ENCODE data around the gene ACAP2. TPM values are rescaled to one million over a fixed set of nuclear protein-coding genes. Genes with fewer than 3 reads are reported as not detected.

Gene ACAP2
- total RNA-seq, 1 donor from 2014 or later = 59.4 TPM

GRCh38 chr3:195460091-195460713, 17.4 kb upstream of the ACAP2 start:
- TF ChIP-seq POLR2AphosphoS5 (IDR thresholded peaks at IDR 0.05; ENCODE audit: insufficient read depth in 1 of 2, low read depth in 1 of 2) = no peak
- TF ChIP-seq POLR2A (IDR thresholded peaks at IDR 0.05) = no peak
- TF ChIP-seq CTCF (IDR thresholded peaks at IDR 0.05) = no peak
- no peak overlapping the region for H3K27ac ChIP-seq
- intact Hi-C loops (cut with DNase I) = no loop called here
- no peaks in the 10 kb centered on the region for H3K27me3 ChIP-seq
- H3K36me3 ChIP-seq = no peaks in the 10 kb centered on the region
- H3K4me1 ChIP-seq = no peaks in the 10 kb centered on the region
- H3K9me3 ChIP-seq = no peaks in the 10 kb centered on the region
- no peak overlapping the region for H3K4me3 ChIP-seq
- DNase-seq (ENCODE audit: extremely low spot score in 2 of 2) = no peak

GRCh38 chr3:195458316-195458717, 15.5 kb upstream of the ACAP2 start:
- Histone ChIP-seq H3K4me1 (no peaks in the 10 kb centered on the region), H3K36me3 (no peaks in the 10 kb centered on the region), H3K9me3 (no peaks in the 10 kb centered on the region), H3K27ac (no peak overlapping the region), H3K4me3 (no peak overlapping the region), H3K27me3 (no peaks in the 10 kb centered on the region)
- intact Hi-C loops (cut with DNase I) = no loop called here
- TF ChIP-seq CTCF (IDR thresholded peaks at IDR 0.05) (peak in 1 of 3 experiments; percentile 8), POLR2AphosphoS5 (IDR thresholded peaks at IDR 0.05; ENCODE audit: insufficient read depth in 1 of 2, low read depth in 1 of 2) (no peak), POLR2A (IDR thresholded peaks at IDR 0.05) (no peak)
- DNase-seq (ENCODE audit: extremely low spot score in 2 of 2) = no peak

GRCh38 chr3:195455789-195456188, 13.0 kb upstream of the ACAP2 start:
- Histone ChIP-seq H3K4me1 (peaks cover 6% of the 10 kb centered on the region), H3K9me3 (no peaks in the 10 kb centered on the region), H3K27me3 (no peaks in the 10 kb centered on the region), H3K27ac (no peak overlapping the region), H3K36me3 (no peaks in the 10 kb centered on the region), H3K4me3 (no peak overlapping the region)
- intact Hi-C loops (cut with DNase I) = no loop called here
- DNase-seq (ENCODE audit: extremely low spot score in 2 of 2) = no peak
- TF ChIP-seq CTCF (IDR thresholded peaks at IDR 0.05) (no peak), POLR2A (IDR thresholded peaks at IDR 0.05) (no peak), POLR2AphosphoS5 (IDR thresholded peaks at IDR 0.05; ENCODE audit: insufficient read depth in 1 of 2, low read depth in 1 of 2) (no peak)

GRCh38 chr3:195453236-195453635, 10.4 kb upstream of the ACAP2 start:
- TF ChIP-seq POLR2A (IDR thresholded peaks at IDR 0.05) (no peak), POLR2AphosphoS5 (IDR thresholded peaks at IDR 0.05; ENCODE audit: insufficient read depth in 1 of 2, low read depth in 1 of 2) (no peak), CTCF (IDR thresholded peaks at IDR 0.05) (no peak)
- intact Hi-C loops (cut with DNase I) = no loop called here

GRCh38 chr3:195451373-195452015, 8.7 kb upstream of the ACAP2 start:
- Histone ChIP-seq H3K27ac (peak overlapping the region; percentile 62), H3K27me3 (no peaks in the 10 kb centered on the region), H3K4me3 (no peak overlapping the region), H3K4me1 (peaks cover 6% of the 10 kb centered on the region), H3K9me3 (no peaks in the 10 kb centered on the region), H3K36me3 (no peaks in the 10 kb centered on the region)
- no peak for DNase-seq (ENCODE audit: extremely low spot score in 2 of 2)
- intact Hi-C loops (cut with DNase I) = no loop called here
- TF ChIP-seq POLR2AphosphoS5 (IDR thresholded peaks at IDR 0.05; ENCODE audit: insufficient read depth in 1 of 2, low read depth in 1 of 2) (no peak), CTCF (IDR thresholded peaks at IDR 0.05) (no peak), POLR2A (IDR thresholded peaks at IDR 0.05) (no peak)

More at GRCh38 chr3:195453236-195453635, 10.4 kb upstream of the ACAP2 start:
- Histone ChIP-seq H3K27me3 (no peaks in the 10 kb centered on the region), H3K4me1 (peaks cover 6% of the 10 kb centered on the region), H3K27ac (no peak overlapping the region), H3K9me3 (no peaks in the 10 kb centered on the region), H3K36me3 (no peaks in the 10 kb centered on the region), H3K4me3 (no peak overlapping the region)
- no peak for DNase-seq (ENCODE audit: extremely low spot score in 2 of 2)

All from vagina (tissue), 2 donors.